K562 (cell line): ENCODE data around the gene STXBP6.

Source experiments
- EP300 ChIP-seq: IDR thresholded peaks from 2 replicates; pipeline ENCODE4 v1.6.1; 2012; ENCODE audit warnings: low read length, improper control_type of control experiment
- HIVEP1 ChIP-seq: fragments of 250-450 bp; sonication (Bioruptor Pico); IDR thresholded peaks from 2 replicates; pipeline ENCODE4 v1.4.0; 2020; ENCODE audit warnings: mild to moderate bottlenecking
- POLR2AphosphoS5 ChIP-seq: IDR thresholded peaks from 2 replicates; pipeline ENCODE4 v1.6.1; 2011; ENCODE audit warnings: mild to moderate bottlenecking, low read depth, low read length, moderate library complexity; ENCODE audit not compliant: control insufficient read depth, insufficient read depth
- SETDB1 ChIP-seq: IDR thresholded peaks from one replicate; pipeline ENCODE4 v1.6.1; 2012; ENCODE audit warnings: low read length, control low read depth, inconsistent platforms
- SPI1 ChIP-seq: IDR thresholded peaks from 2 replicates; pipeline ENCODE4 v1.6.1; 2011; ENCODE audit warnings: low read depth, low read length, control low read depth, borderline replicate concordance
- ZFP36 ChIP-seq: fragments of 150-350 bp; IDR thresholded peaks from 2 replicates; pipeline ENCODE4 v1.6.1; 2018; ENCODE audit warnings: low read length, low read depth; ENCODE audit not compliant: partially characterized antibody
- TF ChIP-seq, protein P1 (sequence below): fragments of 200-800 bp; sonication (Bioruptor generic); IDR thresholded peaks from 2 replicates; pipeline ENCODE4 v1.6.1; 2017; ENCODE audit warnings: missing genetic modification characterization, missing compliant biosample characterization
- TF ChIP-seq, protein P2 (sequence below): fragments of 250-450 bp; sonication (Bioruptor Pico); IDR thresholded peaks from 2 replicates; pipeline ENCODE4 v1.8.0; 2021; ENCODE audit warnings: moderate library complexity, mild to moderate bottlenecking, inconsistent platforms
- TF ChIP-seq, protein P3 (sequence below): fragments of 450-650 bp; IDR thresholded peaks from 2 replicates; pipeline ENCODE4 v1.6.1; 2018; ENCODE audit warnings: mild to moderate bottlenecking, low read depth; ENCODE audit not compliant: partially characterized antibody

DNA sequence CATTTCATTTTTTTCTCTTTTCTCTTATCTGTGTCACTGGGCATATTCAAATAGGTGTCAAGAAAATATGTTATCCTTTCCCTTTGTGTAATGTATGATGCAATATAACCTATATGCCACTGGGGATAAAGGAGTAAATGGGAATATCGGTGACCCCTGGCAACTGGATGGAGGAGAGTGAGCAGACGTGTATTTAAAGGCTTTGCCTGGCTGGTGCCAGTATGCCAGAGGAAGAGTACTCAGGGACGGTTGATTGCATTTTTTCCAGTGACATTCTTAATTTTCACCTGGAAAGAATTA is 12.0 kb upstream of the STXBP6 start:
- no peak for TF ChIP-seq EP300
- TF ChIP-seq ZFP36, result no peak
- TF ChIP-seq, protein P1, sequence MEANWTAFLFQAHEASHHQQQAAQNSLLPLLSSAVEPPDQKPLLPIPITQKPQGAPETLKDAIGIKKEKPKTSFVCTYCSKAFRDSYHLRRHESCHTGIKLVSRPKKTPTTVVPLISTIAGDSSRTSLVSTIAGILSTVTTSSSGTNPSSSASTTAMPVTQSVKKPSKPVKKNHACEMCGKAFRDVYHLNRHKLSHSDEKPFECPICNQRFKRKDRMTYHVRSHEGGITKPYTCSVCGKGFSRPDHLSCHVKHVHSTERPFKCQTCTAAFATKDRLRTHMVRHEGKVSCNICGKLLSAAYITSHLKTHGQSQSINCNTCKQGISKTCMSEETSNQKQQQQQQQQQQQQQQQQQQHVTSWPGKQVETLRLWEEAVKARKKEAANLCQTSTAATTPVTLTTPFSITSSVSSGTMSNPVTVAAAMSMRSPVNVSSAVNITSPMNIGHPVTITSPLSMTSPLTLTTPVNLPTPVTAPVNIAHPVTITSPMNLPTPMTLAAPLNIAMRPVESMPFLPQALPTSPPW, result no peak
- no peak for TF ChIP-seq HIVEP1
- TF ChIP-seq, protein P2, sequence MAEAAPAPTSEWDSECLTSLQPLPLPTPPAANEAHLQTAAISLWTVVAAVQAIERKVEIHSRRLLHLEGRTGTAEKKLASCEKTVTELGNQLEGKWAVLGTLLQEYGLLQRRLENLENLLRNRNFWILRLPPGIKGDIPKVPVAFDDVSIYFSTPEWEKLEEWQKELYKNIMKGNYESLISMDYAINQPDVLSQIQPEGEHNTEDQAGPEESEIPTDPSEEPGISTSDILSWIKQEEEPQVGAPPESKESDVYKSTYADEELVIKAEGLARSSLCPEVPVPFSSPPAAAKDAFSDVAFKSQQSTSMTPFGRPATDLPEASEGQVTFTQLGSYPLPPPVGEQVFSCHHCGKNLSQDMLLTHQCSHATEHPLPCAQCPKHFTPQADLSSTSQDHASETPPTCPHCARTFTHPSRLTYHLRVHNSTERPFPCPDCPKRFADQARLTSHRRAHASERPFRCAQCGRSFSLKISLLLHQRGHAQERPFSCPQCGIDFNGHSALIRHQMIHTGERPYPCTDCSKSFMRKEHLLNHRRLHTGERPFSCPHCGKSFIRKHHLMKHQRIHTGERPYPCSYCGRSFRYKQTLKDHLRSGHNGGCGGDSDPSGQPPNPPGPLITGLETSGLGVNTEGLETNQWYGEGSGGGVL, result no peak
- TF ChIP-seq SPI1, result no peak
- TF ChIP-seq, protein P3, sequence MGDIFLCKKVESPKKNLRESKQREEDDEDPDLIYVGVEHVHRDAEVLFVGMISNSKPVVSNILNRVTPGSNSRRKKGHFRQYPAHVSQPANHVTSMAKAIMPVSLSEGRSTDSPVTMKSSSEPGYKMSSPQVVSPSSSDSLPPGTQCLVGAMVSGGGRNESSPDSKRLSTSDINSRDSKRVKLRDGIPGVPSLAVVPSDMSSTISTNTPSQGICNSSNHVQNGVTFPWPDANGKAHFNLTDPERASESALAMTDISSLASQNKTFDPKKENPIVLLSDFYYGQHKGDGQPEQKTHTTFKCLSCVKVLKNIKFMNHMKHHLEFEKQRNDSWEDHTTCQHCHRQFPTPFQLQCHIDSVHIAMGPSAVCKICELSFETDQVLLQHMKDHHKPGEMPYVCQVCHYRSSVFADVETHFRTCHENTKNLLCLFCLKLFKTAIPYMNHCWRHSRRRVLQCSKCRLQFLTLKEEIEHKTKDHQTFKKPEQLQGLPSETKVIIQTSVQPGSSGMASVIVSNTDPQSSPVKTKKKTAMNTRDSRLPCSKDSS, result no peak
- TF ChIP-seq SETDB1, result no peak
- no peak for TF ChIP-seq POLR2AphosphoS5
